GM23338 (cell line): ENCODE measurements around the gene CABLES1. TPM values are rescaled to one million over a fixed set of nuclear protein-coding genes. Genes with fewer than 3 reads are reported as not detected.

ENCODE experiments used
- ATAC-seq: fragments of 200-7000 bp; cut with Tn5 transposase; 3 replicates; pipeline ENCODE4 v1.9.1; 2020
- DNase-seq: peaks from one replicate; pipeline ENCODE4 v3.0.0-alpha.2; 2015; ENCODE audit warnings: low spot score
- H2AFZ ChIP-seq: fragments of 200-600 bp; sonication (generic); 2 replicates; pipeline ENCODE4 v1.8.0; 2016; ENCODE audit warnings: antibody characterized with exemption, mild to moderate bottlenecking, moderate library complexity
- H3F3A ChIP-seq: fragments of 200-600 bp; sonication (generic); replicated peaks from 2 replicates; pipeline ENCODE4 v1.8.0; 2017; ENCODE audit warnings: antibody characterized with exemption, mixed run types, low read depth
- H3K27ac ChIP-seq: fragments of 200-600 bp; sonication (generic); 2 replicates; pipeline ENCODE4 v1.6.1; 2016; ENCODE audit warnings: low read depth
- H3K27me3 ChIP-seq: fragments of 200-600 bp; sonication (generic); 2 replicates; pipeline ENCODE4 v1.8.0; 2016; ENCODE audit warnings: mild to moderate bottlenecking, mixed run types, moderate library complexity; ENCODE audit not compliant: insufficient read depth
- H3K36me3 ChIP-seq: fragments of 200-600 bp; sonication (generic); 2 replicates; pipeline ENCODE4 v1.8.0; 2016; ENCODE audit warnings: mild to moderate bottlenecking; ENCODE audit not compliant: insufficient read depth
- H3K4me1 ChIP-seq: fragments of 200-600 bp; sonication (generic); 2 replicates; pipeline ENCODE4 v1.8.0; 2016; ENCODE audit warnings: mild to moderate bottlenecking, moderate library complexity; ENCODE audit not compliant: insufficient read depth
- H3K4me2 ChIP-seq: fragments of 200-600 bp; sonication (generic); 2 replicates; pipeline ENCODE4 v1.7.1; 2017; ENCODE audit warnings: mixed run types
- H3K4me3 ChIP-seq: fragments of 200-600 bp; sonication (generic); 2 replicates; pipeline ENCODE4 v1.6.1; 2016; ENCODE audit warnings: mixed run types
- H3K79me2 ChIP-seq: fragments of 200-600 bp; sonication (generic); replicated peaks from 2 replicates; pipeline ENCODE4 v1.8.0; 2017; ENCODE audit warnings: mild to moderate bottlenecking; ENCODE audit not compliant: insufficient read depth
- H3K9me2 ChIP-seq: fragments of 200-600 bp; sonication (generic); 2 replicates; pipeline ENCODE4 v1.8.0; 2017; ENCODE audit not compliant: insufficient read depth
- H4K20me1 ChIP-seq: fragments of 200-600 bp; sonication (generic); replicated peaks from 2 replicates; pipeline ENCODE4 v1.8.0; 2017; ENCODE audit warnings: mild to moderate bottlenecking; ENCODE audit not compliant: insufficient read depth
- H3K27ac Mint-ChIP-seq: 2 replicates; pipeline ENCODE4 v1.8.0; 2020; ENCODE audit warnings: inconsistent platforms, mild to moderate bottlenecking, moderate library complexity, mixed read lengths
- H3K27me3 Mint-ChIP-seq: 3 replicates; pipeline ENCODE4 v1.8.0; 2022; ENCODE audit warnings: low read depth, mild to moderate bottlenecking, moderate library complexity, mixed read lengths, inconsistent platforms; ENCODE audit not compliant: insufficient read depth, poor library complexity
- H3K36me3 Mint-ChIP-seq: 3 replicates; pipeline ENCODE4 v1.8.0; 2021; ENCODE audit warnings: low read depth, mild to moderate bottlenecking, inconsistent platforms, moderate library complexity, mixed read lengths
- H3K4me1 Mint-ChIP-seq: 3 replicates; pipeline ENCODE4 v1.8.0; 2020; ENCODE audit warnings: mild to moderate bottlenecking, inconsistent platforms, mixed read lengths
- H3K4me3 Mint-ChIP-seq: 3 replicates; pipeline ENCODE4 v1.8.0; 2021; ENCODE audit warnings: moderate library complexity, mild to moderate bottlenecking, inconsistent platforms, mixed read lengths
- H3K9me3 Mint-ChIP-seq: 3 replicates; pipeline ENCODE4 v1.8.0; 2020; ENCODE audit warnings: moderate library complexity, mild to moderate bottlenecking, inconsistent platforms, mixed read lengths
- EZH2 ChIP-seq: fragments of 200-600 bp; sonication (generic); IDR thresholded peaks from one replicate; pipeline ENCODE4 v1.8.0; 2017; ENCODE audit warnings: antibody characterized with exemption, mild to moderate bottlenecking, low read depth; ENCODE audit not compliant: unreplicated experiment
- EZH2phosphoT487 ChIP-seq: fragments of 200-600 bp; sonication (generic); IDR thresholded peaks from one replicate; pipeline ENCODE4 v1.8.1; 2018; ENCODE audit warnings: antibody characterized with exemption; ENCODE audit not compliant: unreplicated experiment
- NANOG ChIP-seq: IDR thresholded peaks from 2 replicates; pipeline ENCODE4 v1.6.1; 2016; ENCODE audit warnings: antibody characterized with exemption, borderline replicate concordance
- POLR2AphosphoS5 ChIP-seq: IDR thresholded peaks from 2 replicates; pipeline ENCODE4 v1.6.1; 2016; ENCODE audit warnings: antibody characterized with exemption, low read depth
- STAT1 ChIP-seq: IDR thresholded peaks from one replicate; pipeline ENCODE4 v1.6.1; 2016; ENCODE audit warnings: antibody characterized with exemption; ENCODE audit not compliant: unreplicated experiment
- ZNF114 ChIP-seq: fragments of 250-450 bp; sonication (Bioruptor Pico); IDR thresholded peaks from 2 replicates; pipeline ENCODE4 v1.5.0; 2020; ENCODE audit warnings: mild to moderate bottlenecking, moderate library complexity
- ZNF331 ChIP-seq: fragments of 250-450 bp; sonication (Bioruptor Pico); IDR thresholded peaks from 2 replicates; pipeline ENCODE4 v1.5.0; 2020; ENCODE audit warnings: low read depth, mild to moderate bottlenecking, moderate library complexity
- polyA plus RNA-seq: library from polyadenylated mRNA; unstranded; fragments of >200 nt; fragmentation: Nextera tagmentation; extraction: Ambion mirVana; gene quantifications from 2 replicates; pipeline ENCODE4 v1.2.1, GENCODE V29; 2016
- total RNA-seq: library from RNA; depleted of rRNA; stranded (reverse); fragments of >200 nt; shearing (Covaris generic); gene quantifications from 2 replicates; pipeline ENCODE4 v1.2.3, GENCODE V29; 2014
- TF ChIP-seq, protein P1 (sequence below), 2 experiments: fragments of 200-600 bp in 1 of 2; sonication (generic) in 1 of 2; conservative IDR thresholded peaks; 2 replicates each; pipeline versions ENCODE4 v1.5.1 to v1.6.1; 2016 to 2017; ENCODE audit warnings: antibody characterized with exemption in 2 of 2, low read depth in 2 of 2, mild to moderate bottlenecking in 2 of 2, moderate library complexity in 1 of 2
- TF ChIP-seq, protein P2 (sequence below): IDR thresholded peaks from one replicate; pipeline ENCODE4 v1.6.1; 2018; ENCODE audit warnings: antibody characterized with exemption; ENCODE audit not compliant: unreplicated experiment

Gene CABLES1
- total and polyA plus RNA-seq, 2 experiments from 2014 or later, result 2.6 to 12.4 TPM

DNA sequence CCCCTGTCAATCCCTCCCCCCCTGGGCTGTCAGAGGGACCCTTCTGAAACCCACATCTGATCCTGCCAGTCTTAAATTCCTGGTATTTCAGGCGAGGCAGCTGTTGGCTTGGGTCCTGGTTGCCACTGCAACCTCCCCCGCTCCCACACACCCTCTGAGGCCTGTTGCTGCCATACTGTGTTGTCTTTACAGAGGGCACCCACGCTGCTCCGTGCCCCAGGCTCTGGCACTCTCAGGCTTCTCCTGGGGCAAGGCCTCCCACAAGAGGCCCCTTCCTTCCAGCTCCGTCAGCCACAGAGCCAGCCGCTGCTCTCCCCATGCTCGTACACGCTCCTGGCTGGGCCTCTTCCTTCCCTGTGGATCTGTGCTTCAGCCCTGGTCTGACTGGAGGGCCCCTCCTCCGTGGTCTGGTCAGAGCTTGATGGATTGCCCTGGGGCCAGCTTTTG is 8.6 kb downstream of the CABLES1 start (continued):
- TF ChIP-seq, protein P1, sequence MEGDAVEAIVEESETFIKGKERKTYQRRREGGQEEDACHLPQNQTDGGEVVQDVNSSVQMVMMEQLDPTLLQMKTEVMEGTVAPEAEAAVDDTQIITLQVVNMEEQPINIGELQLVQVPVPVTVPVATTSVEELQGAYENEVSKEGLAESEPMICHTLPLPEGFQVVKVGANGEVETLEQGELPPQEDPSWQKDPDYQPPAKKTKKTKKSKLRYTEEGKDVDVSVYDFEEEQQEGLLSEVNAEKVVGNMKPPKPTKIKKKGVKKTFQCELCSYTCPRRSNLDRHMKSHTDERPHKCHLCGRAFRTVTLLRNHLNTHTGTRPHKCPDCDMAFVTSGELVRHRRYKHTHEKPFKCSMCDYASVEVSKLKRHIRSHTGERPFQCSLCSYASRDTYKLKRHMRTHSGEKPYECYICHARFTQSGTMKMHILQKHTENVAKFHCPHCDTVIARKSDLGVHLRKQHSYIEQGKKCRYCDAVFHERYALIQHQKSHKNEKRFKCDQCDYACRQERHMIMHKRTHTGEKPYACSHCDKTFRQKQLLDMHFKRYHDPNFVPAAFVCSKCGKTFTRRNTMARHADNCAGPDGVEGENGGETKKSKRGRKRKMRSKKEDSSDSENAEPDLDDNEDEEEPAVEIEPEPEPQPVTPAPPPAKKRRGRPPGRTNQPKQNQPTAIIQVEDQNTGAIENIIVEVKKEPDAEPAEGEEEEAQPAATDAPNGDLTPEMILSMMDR (conservative IDR thresholded peaks at IDR 0.05; ENCODE audit: low read depth in 2 of 2), result no peak
- TF ChIP-seq POLR2AphosphoS5 (no peak), STAT1 (no peak), EZH2phosphoT487 (no peak), ZNF114 (CRISPR knock-in tag) (no peak), ZNF331 (CRISPR knock-in tag) (no peak), NANOG (no peak), EZH2 (no peak)
- TF ChIP-seq, protein P2, sequence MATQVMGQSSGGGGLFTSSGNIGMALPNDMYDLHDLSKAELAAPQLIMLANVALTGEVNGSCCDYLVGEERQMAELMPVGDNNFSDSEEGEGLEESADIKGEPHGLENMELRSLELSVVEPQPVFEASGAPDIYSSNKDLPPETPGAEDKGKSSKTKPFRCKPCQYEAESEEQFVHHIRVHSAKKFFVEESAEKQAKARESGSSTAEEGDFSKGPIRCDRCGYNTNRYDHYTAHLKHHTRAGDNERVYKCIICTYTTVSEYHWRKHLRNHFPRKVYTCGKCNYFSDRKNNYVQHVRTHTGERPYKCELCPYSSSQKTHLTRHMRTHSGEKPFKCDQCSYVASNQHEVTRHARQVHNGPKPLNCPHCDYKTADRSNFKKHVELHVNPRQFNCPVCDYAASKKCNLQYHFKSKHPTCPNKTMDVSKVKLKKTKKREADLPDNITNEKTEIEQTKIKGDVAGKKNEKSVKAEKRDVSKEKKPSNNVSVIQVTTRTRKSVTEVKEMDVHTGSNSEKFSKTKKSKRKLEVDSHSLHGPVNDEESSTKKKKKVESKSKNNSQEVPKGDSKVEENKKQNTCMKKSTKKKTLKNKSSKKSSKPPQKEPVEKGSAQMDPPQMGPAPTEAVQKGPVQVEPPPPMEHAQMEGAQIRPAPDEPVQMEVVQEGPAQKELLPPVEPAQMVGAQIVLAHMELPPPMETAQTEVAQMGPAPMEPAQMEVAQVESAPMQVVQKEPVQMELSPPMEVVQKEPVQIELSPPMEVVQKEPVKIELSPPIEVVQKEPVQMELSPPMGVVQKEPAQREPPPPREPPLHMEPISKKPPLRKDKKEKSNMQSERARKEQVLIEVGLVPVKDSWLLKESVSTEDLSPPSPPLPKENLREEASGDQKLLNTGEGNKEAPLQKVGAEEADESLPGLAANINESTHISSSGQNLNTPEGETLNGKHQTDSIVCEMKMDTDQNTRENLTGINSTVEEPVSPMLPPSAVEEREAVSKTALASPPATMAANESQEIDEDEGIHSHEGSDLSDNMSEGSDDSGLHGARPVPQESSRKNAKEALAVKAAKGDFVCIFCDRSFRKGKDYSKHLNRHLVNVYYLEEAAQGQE, result no peak

DNA sequence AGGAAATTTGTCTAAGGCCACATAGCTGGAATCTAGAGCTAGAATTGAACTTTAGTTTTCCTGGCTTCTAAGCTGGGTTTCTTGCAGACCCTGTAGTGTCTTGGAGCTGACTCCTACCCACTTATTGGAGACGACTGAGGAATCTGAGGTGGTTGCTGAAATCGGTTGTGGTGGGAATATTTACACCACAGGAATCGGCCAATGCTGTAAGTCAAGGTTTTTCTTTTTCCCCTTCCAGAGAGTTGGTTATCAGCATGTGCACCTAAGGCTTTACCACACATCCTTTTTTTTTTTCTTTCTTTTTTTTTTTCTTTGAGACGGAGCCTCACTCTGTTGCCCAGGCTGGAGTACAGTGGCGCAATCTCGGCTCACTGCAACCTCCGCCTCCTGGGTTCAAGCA is 9.4 kb downstream of the CABLES1 start:
- H3K4me3 ChIP-seq, result no peak overlapping the region
- no peaks in the 10 kb centered on the region for H3K9me2 ChIP-seq
- Mint-ChIP-seq H3K9me3 (no peaks in the 10 kb centered on the region), H3K27me3 (peaks cover 17% of the 10 kb centered on the region), H3K36me3 (peaks cover 7% of the 10 kb centered on the region; the same call in 2 of the 3 replicates), H3K4me3 (no peak overlapping the region), H3K4me1 (peaks cover 64% of the 10 kb centered on the region), H3K27ac (no peak overlapping the region)
- ATAC-seq (no peak), DNase-seq (no peak)
- no peaks in the 10 kb centered on the region for H3K27me3 ChIP-seq
- H4K20me1 ChIP-seq, result peaks cover 15% of the 10 kb centered on the region; the same call in 1 of the 2 replicates
- 0 out of 2 replicates have a peak, but pooled peaks cover 2% of the 10 kb centered on the region for H3F3A ChIP-seq
- H3K36me3 ChIP-seq, result no peaks in the 10 kb centered on the region; the same call in 1 of the 2 replicates
- TF ChIP-seq EZH2 (no peak), STAT1 (no peak), POLR2AphosphoS5 (no peak), EZH2phosphoT487 (no peak)
- H3K79me2 ChIP-seq, result peaks cover 100% of the 10 kb centered on the region
- H2AFZ ChIP-seq, result no peak overlapping the region
- H3K4me2 ChIP-seq, result no peak overlapping the region
- peaks cover 22% of the 10 kb centered on the region; the same call in 1 of the 2 replicates for H3K4me1 ChIP-seq
- H3K27ac ChIP-seq, result no peak overlapping the region
